Liver (tissue), 9 donors: ENCODE results near the gene HOXB2. TPM values are rescaled to one million over a fixed set of nuclear protein-coding genes. Genes with fewer than 3 reads are reported as not detected.

ENCODE experiments used
- DNase-seq: peaks from one replicate; pipeline ENCODE4 v3.0.0-alpha.2; 2017; ENCODE audit warnings: low spot score
- H3K27ac ChIP-seq, 2 donors: one replicate each; pipeline ENCODE4 v1.7.0; 2013; ENCODE audit warnings: inconsistent platforms in 2 of 2, low read length in 2 of 2, control low read depth in 1 of 2, low read depth in 1 of 2, mild to moderate bottlenecking in 1 of 2
- H3K27me3 ChIP-seq, 4 donors: one replicate each; pipeline versions ENCODE4 v1.6.1 to v1.7.0; 2013; ENCODE audit warnings: low read length in 3 of 4, inconsistent platforms in 1 of 4, mild to moderate bottlenecking in 1 of 4, moderate library complexity in 1 of 4; ENCODE audit not compliant: control insufficient read depth in 4 of 4, insufficient read depth in 4 of 4
- H3K36me3 ChIP-seq, 4 donors: one replicate each; pipeline versions ENCODE4 v1.6.1 to v1.7.0; 2013; ENCODE audit warnings: low read length in 3 of 4, mild to moderate bottlenecking in 3 of 4, low read depth in 1 of 4, moderate library complexity in 1 of 4; ENCODE audit not compliant: control insufficient read depth in 4 of 4, insufficient read depth in 3 of 4
- H3K4me1 ChIP-seq, 4 donors: one replicate each; pipeline versions ENCODE4 v1.6.1 to v1.7.0; 2013; ENCODE audit warnings: low read length in 3 of 4, mild to moderate bottlenecking in 3 of 4, moderate library complexity in 1 of 4; ENCODE audit not compliant: control insufficient read depth in 4 of 4, insufficient read depth in 4 of 4
- H3K4me3 ChIP-seq, 3 donors: one replicate each; pipeline versions ENCODE4 v1.6.1 to v1.7.0; 2013; ENCODE audit warnings: low read length in 3 of 3, control low read depth in 1 of 3, low read depth in 1 of 3, mild to moderate bottlenecking in 1 of 3
- H3K9ac ChIP-seq, 2 donors: one replicate each; pipeline ENCODE4 v1.7.0; 2013; ENCODE audit warnings: low read length in 2 of 2, mild to moderate bottlenecking in 2 of 2, moderate library complexity in 2 of 2, control low read depth in 1 of 2, low read depth in 1 of 2
- H3K9me3 ChIP-seq, 4 donors: one replicate each; pipeline versions ENCODE4 v1.6.1 to v1.7.0; 2013; ENCODE audit warnings: low read length in 3 of 4; ENCODE audit not compliant: control insufficient read depth in 4 of 4
- EGR1 ChIP-seq, 2 donors: IDR thresholded peaks; 2 replicates each; pipeline ENCODE4 v1.6.1; 2016 to 2018; ENCODE audit warnings: antibody characterized with exemption in 2 of 2, low read depth in 2 of 2
- FOXA1 ChIP-seq: IDR thresholded peaks from 2 replicates; pipeline ENCODE4 v1.6.1; 2016; ENCODE audit warnings: antibody characterized with exemption
- FOXA2 ChIP-seq: IDR thresholded peaks from 2 replicates; pipeline ENCODE4 v1.6.1; 2016; ENCODE audit warnings: antibody characterized with exemption
- GABPA ChIP-seq, 2 donors: IDR thresholded peaks in 1 of 2; conservative IDR thresholded peaks in 1 of 2; 2 replicates each; pipeline ENCODE4 v1.6.1; 2016; ENCODE audit warnings: antibody characterized with exemption in 2 of 2, mild to moderate bottlenecking in 1 of 2, moderate library complexity in 1 of 2
- HNF4A ChIP-seq, 2 donors: conservative IDR thresholded peaks; 2 replicates each; pipeline ENCODE4 v1.6.1; 2016; ENCODE audit warnings: antibody characterized with exemption in 2 of 2, mild to moderate bottlenecking in 2 of 2
- HNF4G ChIP-seq: IDR thresholded peaks from 2 replicates; pipeline ENCODE4 v1.6.1; 2016; ENCODE audit warnings: antibody characterized with exemption
- JUND ChIP-seq, 2 donors: IDR thresholded peaks; 2 replicates each; pipeline ENCODE4 v1.6.1; 2016; ENCODE audit warnings: antibody characterized with exemption in 2 of 2
- NR2F2 ChIP-seq: IDR thresholded peaks from 2 replicates; pipeline ENCODE4 v1.6.1; 2016; ENCODE audit warnings: antibody characterized with exemption
- RAD21 ChIP-seq, 2 donors: IDR thresholded peaks; 2 replicates each; pipeline ENCODE4 v1.6.1; 2016; ENCODE audit warnings: antibody characterized with exemption in 2 of 2, mild to moderate bottlenecking in 2 of 2
- RXRA ChIP-seq, 2 donors: IDR thresholded peaks; 2 replicates each; pipeline ENCODE4 v1.6.1; 2017 to 2018; ENCODE audit warnings: antibody characterized with exemption in 2 of 2, mild to moderate bottlenecking in 1 of 2
- SP1 ChIP-seq: IDR thresholded peaks from 2 replicates; pipeline ENCODE4 v1.6.1; 2018; ENCODE audit warnings: antibody characterized with exemption, mild to moderate bottlenecking
- TAF1 ChIP-seq: conservative IDR thresholded peaks from 2 replicates; pipeline ENCODE4 v1.6.1; 2016; ENCODE audit warnings: antibody characterized with exemption, mild to moderate bottlenecking
- YY1 ChIP-seq: IDR thresholded peaks from 2 replicates; pipeline ENCODE4 v1.6.1; 2016; ENCODE audit warnings: antibody characterized with exemption, mild to moderate bottlenecking
- WGBS: extraction: QIAGEN DNeasy Blood & Tissue Kit; methylation state at CpG from one replicate; pipeline ENCODE4 v1.1.7; 2013; 5-methylcytosine and 5-hydroxymethylcytosine counted together
- polyA plus RNA-seq, 2 donors: library from polyadenylated mRNA; stranded (reverse) in 1 of 2; unstranded in 1 of 2; fragments of 200-250 nt in 1 of 2; fragments of >200 nt in 1 of 2; fragmentation: Nextera tagmentation in 1 of 2; extraction: Ambion mirVana in 1 of 2; gene quantifications; one replicate each; pipeline versions ENCODE4 v1.2.1 to v1.2.3, GENCODE V29; 2013 to 2015
- total RNA-seq, 2 donors: library from RNA; depleted of rRNA; stranded (reverse); fragments of >200 nt; gene quantifications; one replicate each; pipeline ENCODE4 v1.2.3, GENCODE V29; 2014
- TF ChIP-seq, protein P1 (sequence below): fragments of 150-350 bp; IDR thresholded peaks from 2 replicates; pipeline ENCODE4 v1.5.1; 2017; ENCODE audit warnings: improper control_type of control experiment, low read depth, low read length; ENCODE audit not compliant: missing input control
- TF ChIP-seq, protein P2 (sequence below): IDR thresholded peaks from 2 replicates; pipeline ENCODE4 v1.6.1; 2016; ENCODE audit warnings: antibody characterized with exemption, mild to moderate bottlenecking
- TF ChIP-seq, protein P3 (sequence below): IDR thresholded peaks from 2 replicates; pipeline ENCODE4 v1.6.1; 2016; ENCODE audit warnings: antibody characterized with exemption
- TF ChIP-seq, protein P4 (sequence below): IDR thresholded peaks from 2 replicates; pipeline ENCODE4 v1.6.1; 2016; ENCODE audit warnings: antibody characterized with exemption
- TF ChIP-seq, protein P5 (sequence below): IDR thresholded peaks from 2 replicates; pipeline ENCODE4 v1.6.1; 2016; ENCODE audit warnings: antibody characterized with exemption
- donor health status: healthy.
- donor health status: healthy.
- donor health status: healthy.
- donor health status: healthy.
- donor health status: healthy.

HOXB2 gene
- total and polyA plus RNA-seq, 4 donors = 0.67 to 2.5 (median 1.8) TPM

DNA sequence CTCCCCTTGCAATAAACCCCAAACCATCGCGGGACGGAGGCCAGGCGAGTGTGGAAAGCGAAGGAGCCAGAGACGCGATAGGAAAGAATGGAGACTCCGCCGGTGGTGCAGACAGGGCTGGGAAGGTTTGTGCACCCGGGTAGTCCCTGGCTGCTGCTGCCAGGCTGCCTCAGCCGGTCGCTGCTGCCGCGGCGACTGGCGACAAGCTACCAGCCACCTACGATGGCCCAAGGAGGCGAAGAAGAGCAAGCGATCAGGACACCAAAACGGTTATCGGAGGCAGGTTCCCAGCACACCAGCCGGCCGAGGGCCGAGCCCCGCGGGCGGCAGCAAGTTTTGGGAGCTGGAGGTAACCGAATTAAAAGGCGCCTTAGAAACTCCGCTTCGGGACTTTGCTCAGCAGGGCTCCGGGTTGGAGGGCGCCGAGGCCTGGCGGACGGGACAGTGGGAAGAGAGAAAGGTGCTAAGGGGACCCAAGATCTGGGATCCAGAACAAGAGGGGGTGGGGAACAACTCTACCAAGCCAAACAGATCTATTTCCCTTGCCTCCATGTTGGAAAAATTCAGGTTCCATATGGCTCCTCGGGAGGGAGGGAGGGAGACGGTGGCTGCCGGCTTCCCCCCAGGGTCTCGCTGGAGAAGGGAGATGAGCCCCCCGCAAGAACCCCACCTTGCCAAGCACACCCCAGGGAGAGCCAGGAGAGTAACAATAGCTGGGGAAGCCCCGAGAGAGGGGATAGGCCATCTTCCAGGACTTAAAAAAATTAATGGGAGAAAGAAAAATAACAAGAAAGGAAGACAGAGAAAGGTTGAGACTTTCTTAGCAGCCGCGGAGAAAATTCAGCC, 9.7 kb upstream of the HOXB2 start (continued):
- TF ChIP-seq, protein P1, sequence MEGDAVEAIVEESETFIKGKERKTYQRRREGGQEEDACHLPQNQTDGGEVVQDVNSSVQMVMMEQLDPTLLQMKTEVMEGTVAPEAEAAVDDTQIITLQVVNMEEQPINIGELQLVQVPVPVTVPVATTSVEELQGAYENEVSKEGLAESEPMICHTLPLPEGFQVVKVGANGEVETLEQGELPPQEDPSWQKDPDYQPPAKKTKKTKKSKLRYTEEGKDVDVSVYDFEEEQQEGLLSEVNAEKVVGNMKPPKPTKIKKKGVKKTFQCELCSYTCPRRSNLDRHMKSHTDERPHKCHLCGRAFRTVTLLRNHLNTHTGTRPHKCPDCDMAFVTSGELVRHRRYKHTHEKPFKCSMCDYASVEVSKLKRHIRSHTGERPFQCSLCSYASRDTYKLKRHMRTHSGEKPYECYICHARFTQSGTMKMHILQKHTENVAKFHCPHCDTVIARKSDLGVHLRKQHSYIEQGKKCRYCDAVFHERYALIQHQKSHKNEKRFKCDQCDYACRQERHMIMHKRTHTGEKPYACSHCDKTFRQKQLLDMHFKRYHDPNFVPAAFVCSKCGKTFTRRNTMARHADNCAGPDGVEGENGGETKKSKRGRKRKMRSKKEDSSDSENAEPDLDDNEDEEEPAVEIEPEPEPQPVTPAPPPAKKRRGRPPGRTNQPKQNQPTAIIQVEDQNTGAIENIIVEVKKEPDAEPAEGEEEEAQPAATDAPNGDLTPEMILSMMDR = no peak
- TF ChIP-seq RXRA (IDR thresholded peaks at IDR 0.05) = no peak

DNA sequence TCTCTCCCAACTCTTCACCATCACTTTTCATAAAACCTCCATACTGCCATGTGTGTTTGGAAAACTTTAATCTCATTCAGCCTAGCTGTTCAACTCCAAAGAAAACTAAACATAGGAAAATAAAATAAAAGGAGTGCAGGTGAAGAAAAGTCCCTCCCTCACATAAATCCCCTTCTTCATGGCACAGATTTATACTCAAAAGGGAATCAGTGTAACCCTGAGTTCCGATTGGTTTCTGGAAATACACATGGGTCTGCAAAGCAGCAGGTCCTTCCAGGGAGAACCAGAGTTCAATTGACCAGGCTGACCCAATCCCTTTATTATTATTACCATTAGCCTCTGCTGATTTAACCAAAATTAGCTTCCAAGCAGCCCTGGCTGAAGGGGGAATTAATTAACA, 8.9 kb upstream of the HOXB2 start:
- Histone ChIP-seq H3K9me3 (no peaks in the 10 kb centered on the region), H3K27ac (no peak overlapping the region), H3K36me3 (no peaks in the 10 kb centered on the region), H3K4me3 (no peak overlapping the region), H3K4me1 (no peaks in the 10 kb centered on the region), H3K9ac (no peak overlapping the region), H3K27me3 (peaks cover 0 to 9% (median 3%) of the 10 kb centered on the region in 4 donors)
- TF ChIP-seq EGR1 (IDR thresholded peaks at IDR 0.05; ENCODE audit: low read depth in 2 of 2) = no peak
- TF ChIP-seq HNF4G = no peak
- no peak for TF ChIP-seq FOXA1
- no peak for TF ChIP-seq FOXA2
- TF ChIP-seq, protein P2, sequence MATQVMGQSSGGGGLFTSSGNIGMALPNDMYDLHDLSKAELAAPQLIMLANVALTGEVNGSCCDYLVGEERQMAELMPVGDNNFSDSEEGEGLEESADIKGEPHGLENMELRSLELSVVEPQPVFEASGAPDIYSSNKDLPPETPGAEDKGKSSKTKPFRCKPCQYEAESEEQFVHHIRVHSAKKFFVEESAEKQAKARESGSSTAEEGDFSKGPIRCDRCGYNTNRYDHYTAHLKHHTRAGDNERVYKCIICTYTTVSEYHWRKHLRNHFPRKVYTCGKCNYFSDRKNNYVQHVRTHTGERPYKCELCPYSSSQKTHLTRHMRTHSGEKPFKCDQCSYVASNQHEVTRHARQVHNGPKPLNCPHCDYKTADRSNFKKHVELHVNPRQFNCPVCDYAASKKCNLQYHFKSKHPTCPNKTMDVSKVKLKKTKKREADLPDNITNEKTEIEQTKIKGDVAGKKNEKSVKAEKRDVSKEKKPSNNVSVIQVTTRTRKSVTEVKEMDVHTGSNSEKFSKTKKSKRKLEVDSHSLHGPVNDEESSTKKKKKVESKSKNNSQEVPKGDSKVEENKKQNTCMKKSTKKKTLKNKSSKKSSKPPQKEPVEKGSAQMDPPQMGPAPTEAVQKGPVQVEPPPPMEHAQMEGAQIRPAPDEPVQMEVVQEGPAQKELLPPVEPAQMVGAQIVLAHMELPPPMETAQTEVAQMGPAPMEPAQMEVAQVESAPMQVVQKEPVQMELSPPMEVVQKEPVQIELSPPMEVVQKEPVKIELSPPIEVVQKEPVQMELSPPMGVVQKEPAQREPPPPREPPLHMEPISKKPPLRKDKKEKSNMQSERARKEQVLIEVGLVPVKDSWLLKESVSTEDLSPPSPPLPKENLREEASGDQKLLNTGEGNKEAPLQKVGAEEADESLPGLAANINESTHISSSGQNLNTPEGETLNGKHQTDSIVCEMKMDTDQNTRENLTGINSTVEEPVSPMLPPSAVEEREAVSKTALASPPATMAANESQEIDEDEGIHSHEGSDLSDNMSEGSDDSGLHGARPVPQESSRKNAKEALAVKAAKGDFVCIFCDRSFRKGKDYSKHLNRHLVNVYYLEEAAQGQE = no peak
- TF ChIP-seq, protein P1 = no peak
- TF ChIP-seq, protein P3, sequence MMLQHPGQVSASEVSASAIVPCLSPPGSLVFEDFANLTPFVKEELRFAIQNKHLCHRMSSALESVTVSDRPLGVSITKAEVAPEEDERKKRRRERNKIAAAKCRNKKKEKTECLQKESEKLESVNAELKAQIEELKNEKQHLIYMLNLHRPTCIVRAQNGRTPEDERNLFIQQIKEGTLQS = no peak
- no peak for TF ChIP-seq YY1
- TF ChIP-seq SP1 = no peak
- no peak for TF ChIP-seq NR2F2
- TF ChIP-seq, protein P4, sequence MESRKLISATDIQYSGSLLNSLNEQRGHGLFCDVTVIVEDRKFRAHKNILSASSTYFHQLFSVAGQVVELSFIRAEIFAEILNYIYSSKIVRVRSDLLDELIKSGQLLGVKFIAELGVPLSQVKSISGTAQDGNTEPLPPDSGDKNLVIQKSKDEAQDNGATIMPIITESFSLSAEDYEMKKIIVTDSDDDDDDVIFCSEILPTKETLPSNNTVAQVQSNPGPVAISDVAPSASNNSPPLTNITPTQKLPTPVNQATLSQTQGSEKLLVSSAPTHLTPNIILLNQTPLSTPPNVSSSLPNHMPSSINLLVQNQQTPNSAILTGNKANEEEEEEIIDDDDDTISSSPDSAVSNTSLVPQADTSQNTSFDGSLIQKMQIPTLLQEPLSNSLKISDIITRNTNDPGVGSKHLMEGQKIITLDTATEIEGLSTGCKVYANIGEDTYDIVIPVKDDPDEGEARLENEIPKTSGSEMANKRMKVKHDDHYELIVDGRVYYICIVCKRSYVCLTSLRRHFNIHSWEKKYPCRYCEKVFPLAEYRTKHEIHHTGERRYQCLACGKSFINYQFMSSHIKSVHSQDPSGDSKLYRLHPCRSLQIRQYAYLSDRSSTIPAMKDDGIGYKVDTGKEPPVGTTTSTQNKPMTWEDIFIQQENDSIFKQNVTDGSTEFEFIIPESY = no peak
- TF ChIP-seq RXRA (IDR thresholded peaks at IDR 0.05) = no peak
- no peak for TF ChIP-seq GABPA (IDR thresholded peaks at IDR 0.05 in 1 of 2, conservative IDR thresholded peaks at IDR 0.05 in 1 of 2)
- TF ChIP-seq, protein P5, sequence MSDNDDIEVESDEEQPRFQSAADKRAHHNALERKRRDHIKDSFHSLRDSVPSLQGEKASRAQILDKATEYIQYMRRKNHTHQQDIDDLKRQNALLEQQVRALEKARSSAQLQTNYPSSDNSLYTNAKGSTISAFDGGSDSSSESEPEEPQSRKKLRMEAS = no peak
- no peak for TF ChIP-seq TAF1
- TF ChIP-seq RAD21 (IDR thresholded peaks at IDR 0.05) = no peak
- no peak for TF ChIP-seq HNF4A (conservative IDR thresholded peaks at IDR 0.05)
- no peak for TF ChIP-seq JUND (IDR thresholded peaks at IDR 0.05)
- WGBS = 40% methylated on average over 1 of the region's 1 CpG
- DNase-seq = no peak
